HG03097 (cell line): Measurements from ENCODE around the gene BAD.

Experiments
- ATAC-seq: cut with Tn5 transposase; IDR thresholded peaks from one replicate; pipeline ENCODE4 v1.9.1; 2021; ENCODE audit not compliant: unreplicated experiment, low FRiP score

Gene BAD

DNA sequence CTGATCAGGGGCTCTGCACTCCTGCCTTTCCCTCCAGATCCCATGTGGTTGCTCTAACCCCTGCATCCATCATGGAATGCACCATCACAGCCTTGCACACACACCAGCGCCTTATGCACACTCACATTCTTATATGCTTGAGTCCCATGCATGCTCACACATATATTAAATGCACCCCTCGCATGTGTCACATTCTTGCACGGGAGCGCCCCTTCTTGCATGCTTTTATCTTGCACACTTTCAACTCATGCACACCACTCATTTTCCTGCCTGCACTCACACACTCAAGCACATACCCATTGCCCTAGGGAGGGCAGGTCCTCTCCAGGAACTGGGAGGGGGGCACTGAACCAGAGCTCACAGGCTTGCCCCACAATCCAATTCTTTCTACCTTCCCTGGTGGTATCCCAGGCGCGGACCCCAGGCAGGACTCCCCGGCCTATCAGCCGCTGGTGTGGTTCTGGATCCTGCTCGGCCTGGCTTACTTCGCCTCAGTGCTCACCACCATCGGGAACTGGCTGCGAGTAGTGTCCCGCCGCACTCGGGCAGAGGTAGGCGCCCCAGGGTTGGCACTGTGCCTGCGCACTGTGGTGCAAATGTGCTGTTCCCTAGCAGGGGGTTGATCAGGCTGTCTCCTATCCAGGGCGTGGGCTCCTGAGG is 13.4 kb upstream of the BAD start:
- no peak for ATAC-seq

DNA sequence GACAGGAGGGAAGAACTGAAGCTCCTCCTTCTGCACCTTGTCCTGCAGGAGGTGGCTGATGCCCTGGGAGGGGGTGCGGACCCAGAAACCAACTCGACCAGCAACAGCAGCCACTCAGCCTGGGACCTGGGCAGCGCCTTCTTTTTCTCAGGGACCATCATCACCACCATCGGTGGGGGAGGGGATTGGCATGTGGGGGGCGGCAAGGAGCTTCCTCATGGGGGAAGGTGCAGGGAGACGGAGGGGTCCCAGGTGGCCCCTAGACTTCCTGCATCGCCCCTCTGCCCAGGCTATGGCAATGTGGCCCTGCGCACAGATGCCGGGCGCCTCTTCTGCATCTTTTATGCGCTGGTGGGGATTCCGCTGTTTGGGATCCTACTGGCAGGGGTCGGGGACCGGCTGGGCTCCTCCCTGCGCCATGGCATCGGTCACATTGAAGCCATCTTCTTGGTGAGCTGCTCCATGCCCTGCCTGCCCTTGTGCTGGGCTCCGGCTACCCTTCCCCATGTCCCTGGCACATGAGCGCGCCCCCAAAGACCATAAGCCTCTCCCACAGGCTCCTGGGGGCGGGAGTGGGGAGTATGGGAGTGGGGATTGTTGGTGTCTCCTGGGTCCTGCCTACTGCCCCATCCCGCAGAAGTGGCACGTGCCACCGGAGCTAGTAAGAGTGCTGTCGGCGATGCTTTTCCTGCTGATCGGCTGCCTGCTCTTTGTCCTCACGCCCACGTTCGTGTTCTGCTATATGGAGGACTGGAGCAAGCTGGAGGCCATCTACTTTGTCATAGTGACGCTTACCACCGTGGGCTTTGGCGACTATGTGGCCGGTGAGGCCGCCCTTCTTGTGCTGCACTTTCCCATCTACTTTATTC is 12.6 kb upstream of the BAD start:
- no peak for ATAC-seq

DNA sequence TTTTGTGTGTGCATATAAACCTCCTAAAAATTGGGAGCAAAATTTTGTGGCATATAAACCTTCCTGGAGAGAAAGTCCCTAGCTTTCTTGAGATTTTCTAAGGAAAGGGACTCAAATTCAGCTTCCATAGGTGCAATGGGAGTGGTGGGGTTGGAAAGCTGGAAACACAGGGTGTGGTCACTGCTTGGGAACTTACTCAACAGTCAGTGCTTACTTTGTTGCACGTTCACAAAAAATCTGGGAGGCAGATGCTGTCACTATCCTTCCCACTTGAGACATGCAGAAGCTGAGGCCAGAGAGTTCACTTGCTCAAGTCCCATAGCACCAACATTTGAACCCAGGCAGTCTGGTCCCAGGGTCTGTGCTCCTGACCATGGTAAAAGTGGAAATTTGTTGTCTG is 11.8 kb upstream of the BAD start:
- no peak for ATAC-seq

DNA sequence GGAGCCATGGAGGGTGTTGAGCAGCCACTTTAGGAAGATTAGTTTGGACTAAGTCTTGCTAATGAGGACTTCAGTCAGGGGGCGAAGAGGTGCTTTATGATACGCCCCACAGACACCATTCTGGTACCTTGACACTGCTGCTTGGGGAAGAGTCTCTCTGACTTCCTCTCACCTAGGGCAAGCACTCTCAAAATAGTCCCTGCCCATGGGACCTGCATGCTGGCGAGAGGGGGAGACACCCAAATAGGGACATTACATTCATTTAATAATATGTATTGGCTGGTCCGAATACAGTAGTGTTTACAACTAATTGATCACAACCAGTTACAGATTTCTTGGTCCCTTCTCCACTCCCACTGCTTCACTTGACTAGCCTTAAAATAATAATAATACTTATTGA is 11.3 kb upstream of the BAD start:
- no peak for ATAC-seq

DNA sequence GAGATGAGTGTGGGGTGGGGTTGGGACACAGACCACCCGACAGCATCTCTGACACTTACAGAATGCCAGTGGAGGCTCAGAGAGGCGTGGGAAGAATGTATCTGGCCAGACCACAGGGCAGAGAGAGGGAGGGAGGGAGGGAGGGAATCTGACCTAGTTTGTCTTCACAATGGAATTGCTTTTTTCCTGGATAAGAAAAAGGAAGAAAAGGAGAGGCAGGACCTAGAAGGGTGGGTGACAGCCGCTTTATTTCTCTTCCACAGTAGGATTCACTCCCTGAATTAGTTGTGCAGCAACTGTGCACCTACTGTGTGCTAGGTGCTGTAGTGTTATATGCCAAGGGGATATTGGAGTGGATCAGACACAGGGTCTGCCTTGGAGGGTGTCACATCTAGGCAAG is 10.3 kb upstream of the BAD start:
- ATAC-seq: no peak

DNA sequence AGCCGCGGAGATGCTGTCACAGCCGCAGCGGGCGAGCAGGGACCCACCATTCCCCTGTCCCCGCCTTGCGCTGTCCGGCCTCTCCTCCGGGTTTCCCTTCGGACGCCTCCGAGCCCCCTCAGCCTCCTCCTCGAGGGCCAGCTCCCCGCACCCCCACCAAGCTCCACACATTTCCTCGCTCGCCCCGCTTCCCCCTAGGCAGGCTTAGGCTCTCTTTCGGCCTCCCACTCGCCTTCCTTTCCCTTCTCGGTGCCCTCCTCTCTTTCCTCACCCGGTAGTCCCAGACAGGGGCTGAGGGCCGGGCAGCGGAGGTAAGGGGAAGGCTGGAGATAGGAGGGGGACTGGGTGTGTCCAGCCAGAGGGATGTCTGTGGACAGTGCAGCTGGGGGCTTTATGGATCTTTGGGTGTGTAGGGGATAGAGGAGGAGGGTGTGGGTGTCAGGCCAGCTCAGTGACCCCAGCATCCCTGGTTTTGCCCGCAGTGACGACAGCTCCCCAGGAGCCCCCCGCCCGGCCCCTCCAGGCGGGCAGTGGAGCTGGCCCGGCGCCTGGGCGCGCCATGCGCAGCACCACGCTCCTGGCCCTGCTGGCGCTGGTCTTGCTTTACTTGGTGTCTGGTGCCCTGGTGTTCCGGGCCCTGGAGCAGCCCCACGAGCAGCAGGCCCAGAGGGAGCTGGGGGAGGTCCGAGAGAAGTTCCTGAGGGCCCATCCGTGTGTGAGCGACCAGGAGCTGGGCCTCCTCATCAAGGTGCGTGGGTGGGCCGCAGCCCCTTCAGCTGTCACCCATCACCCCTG is 8.2 kb upstream of the BAD start:
- ATAC-seq: no peak

GRCh38 chr11:64291752-64292459 is 7.4 kb upstream of the BAD start:
- no peak for ATAC-seq

GRCh38 chr11:64291262-64291751 is 6.8 kb upstream of the BAD start, which contains the start of gene KCNK4:
Gene KCNK4 (plus strand): TSS chr11:64291302. CDS start chr11:64293019, 1,717 bp downstream.
- no peak for ATAC-seq

DNA sequence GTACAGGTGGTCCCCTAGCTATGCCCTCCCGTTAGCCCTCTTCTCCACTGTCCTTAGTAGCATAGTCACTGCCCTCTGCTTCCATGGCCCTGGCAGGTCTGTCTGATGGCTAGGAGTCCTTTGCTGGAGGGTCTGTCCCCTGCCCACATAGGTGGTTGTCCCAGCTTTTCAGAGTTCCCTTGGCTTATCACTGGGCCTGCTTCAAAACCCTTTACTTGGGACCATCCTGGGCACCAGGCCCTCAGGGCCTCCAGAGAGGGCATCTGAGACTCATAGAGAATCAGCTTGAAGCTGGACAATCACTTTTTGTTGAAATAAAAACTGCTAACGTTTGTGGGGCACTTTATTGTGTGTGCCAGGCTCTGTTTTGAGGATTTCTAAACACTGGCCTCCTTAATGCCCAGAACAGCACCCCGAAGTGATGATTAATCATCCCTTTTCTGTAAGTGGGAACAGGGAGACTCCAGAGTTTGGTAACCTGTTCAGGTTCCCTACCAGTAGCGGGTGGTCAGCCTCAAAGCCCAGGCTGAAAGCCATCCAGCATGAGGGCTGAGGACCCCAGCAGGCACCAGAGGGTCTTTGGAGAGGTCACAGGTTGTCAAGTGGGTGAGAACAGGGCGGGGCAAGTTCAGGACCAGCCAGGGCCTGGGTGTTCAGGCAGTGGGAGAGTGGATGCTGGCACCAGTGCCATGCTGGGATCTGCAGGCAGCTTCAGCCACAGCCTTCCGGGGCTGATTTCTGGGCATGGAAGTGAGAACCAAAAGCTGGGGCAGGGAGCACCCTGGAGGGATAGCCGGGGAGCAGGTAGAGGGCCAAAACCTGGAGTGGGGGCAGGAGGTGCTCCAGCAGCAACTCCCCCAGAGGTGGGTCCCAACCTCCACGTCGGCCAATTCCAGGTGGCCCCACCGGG is 6.1 kb upstream of the BAD start:
- ATAC-seq: no peak

DNA sequence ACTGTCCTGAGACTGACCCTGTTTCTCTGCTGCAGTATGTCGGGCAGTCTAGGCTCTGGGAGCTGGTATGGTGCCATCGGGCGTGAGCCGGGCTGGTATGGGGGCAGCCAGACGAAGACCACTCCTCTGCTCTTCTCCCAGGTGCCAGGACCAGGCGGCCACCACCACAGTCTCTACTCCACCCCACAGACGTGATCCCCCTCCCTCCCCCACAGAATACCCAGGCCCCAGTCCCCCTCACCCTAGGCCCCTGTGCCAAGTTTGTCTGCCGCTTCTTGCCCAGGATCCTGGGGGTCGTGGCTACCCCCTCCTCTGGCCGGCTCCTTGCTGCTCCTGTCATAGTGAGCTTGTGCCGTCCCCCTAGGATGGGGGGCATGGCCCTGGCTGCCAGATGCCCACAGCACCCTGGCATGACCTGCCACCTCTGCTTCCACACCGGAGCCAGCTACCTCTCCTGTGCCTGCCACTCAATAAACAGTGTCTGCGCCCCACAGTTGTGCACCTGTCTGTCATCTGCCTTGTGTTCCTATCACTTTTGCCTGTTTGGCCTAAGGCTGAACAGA is 4.6 kb upstream of the BAD start:
- ATAC-seq: no peak

- no peak for ATAC-seq
Measured at GRCh38 chr11:64288353-64288750, 3.9 kb upstream of the BAD start.

GRCh38 chr11:64287676-64288352 is 3.3 kb upstream of the BAD start:
- no peak for ATAC-seq

- no peak for ATAC-seq
Measured at GRCh38 chr11:64286801-64287159, 2.3 kb upstream of the BAD start.

DNA sequence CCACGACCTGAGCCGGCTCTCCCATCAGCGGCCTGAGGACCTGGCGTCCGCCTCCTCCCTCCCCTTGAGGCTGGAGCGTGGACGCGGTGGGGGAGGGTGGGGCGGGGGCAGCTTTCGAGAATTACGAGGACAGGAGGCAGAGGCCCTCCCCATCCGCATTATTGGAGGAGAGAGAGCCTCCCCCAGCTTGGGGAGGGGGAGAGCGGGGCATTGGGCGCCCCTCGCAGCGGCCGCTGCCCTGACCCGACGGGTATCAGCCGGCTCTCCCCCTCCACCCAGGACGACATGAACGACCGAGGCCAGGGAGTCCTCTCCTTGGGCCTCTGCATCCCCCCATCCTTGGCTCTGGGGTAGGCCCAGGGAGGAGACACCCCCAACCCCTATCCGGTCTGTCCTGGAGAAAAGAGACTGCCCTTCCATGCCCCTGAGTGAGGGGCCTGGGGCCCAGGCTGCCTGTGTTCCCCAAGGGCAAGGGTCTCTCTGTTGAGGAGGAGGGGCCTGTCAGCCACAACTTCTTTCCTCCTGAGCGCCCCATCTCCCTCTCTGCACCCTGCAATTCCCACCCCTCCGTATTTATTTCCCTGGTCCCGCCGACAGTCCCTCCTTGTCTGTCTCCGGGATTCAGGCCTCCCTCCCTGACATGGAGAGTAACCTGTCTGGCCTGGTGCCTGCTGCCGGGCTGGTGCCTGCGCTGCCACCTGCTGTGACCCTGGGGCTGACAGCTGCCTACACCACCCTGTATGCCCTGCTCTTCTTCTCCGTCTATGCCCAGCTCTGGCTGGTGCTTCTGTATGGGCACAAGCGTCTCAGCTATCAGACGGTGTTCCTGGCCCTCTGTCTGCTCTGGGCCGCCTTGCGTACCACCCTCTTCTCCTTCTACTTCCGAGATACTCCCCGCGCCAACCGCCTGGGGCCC is 1.7 kb upstream of the BAD start:
- ATAC-seq: no peak

DNA sequence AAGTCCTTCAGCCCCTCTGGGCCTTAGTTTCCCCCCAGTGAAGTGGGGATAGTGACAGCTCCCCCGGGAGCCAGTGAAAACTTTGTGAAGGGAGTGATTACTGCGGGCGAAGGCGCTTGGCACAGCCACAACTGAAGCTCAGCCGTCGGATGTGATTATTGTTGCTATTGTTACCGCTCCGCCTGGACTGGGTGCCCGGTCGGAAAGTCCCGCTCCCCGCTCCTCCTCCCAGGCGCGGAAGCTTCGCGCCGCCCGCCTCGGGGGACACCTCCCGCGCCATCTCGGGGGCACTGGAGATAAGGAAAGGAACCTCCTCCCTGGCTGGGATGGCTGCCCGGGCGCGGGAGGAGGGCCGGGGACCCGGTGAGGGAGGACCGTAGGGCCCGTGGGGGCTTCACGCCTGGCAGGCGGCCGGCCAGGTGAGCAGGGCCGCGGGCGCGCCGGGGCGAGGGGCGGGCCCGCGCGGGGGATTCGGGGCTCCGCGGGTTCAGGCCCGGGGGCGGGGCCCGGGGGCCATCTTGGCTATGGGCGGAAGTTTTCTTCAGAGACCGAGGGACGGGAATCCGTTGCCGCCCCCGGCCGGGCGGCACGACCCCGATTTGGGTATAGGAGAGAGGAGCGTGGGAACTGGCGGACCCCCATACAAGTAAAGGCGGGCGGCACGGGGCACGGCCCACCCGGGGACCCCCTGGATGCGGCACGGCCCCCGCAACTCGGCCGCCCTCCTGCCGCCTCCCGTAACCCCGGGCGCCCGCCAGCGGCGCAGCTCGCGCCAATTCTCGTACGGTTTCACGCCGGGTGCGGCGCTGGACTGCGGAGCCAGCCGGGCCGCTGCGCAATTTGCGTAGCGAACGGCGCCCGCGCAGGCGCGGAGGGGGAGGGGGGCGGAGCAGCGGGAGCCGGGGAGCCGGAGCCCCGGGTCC is 758 bp upstream of the BAD start, which contains the start of gene GPR137:
Gene GPR137, plus strand, starts transcription at position 887 of the 923 bp plus-strand sequence. CDS start 677 bp downstream, outside the sequence.
- peak; percentile 58 for ATAC-seq

DNA sequence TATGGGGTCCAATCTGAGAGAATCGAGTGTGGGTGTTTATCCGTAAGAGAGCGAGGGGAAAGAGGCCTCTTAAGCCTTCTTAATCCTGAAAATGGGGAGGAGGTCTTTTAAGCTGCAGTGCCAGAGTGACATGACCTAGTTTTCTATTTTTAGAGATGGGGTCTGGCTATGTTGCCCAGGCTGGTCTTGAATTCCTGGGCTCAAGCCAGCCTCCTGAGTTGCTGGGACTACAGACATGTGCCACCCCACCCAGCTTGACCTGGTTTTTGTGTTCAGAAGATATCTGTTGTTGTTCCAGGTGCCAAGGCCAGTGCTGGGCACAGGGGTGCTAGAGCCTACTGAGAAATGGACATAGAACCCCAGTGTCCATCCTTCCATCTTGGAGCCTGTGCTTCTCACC is 1.4 kb downstream of the BAD start:
- no peak for ATAC-seq
